Astrocyte of the spinal cord (primary cell): ENCODE results near the gene GPR173.

Source experiments
- DNase-seq: peaks from one replicate; pipeline ENCODE4 v3.0.0; 2011; ENCODE audit warnings: low read depth, low spot score
- H3K4me3 ChIP-seq: 2 replicates; pipeline ENCODE4 v1.5.1; 2011; ENCODE audit warnings: low read depth, mild to moderate bottlenecking, low read length, moderate library complexity
- in situ Hi-C: cut with HindIII; loops from 2 replicates; pipeline ENCODE4 v1.10.0; 2017; ENCODE audit warnings: low sequenced_read_pairs
- TF ChIP-seq, protein P1 (sequence below): IDR thresholded peaks from 2 replicates; pipeline ENCODE4 v1.5.1; 2012; ENCODE audit warnings: low read depth, mild to moderate bottlenecking, low read length, inconsistent platforms

Gene GPR173

DNA sequence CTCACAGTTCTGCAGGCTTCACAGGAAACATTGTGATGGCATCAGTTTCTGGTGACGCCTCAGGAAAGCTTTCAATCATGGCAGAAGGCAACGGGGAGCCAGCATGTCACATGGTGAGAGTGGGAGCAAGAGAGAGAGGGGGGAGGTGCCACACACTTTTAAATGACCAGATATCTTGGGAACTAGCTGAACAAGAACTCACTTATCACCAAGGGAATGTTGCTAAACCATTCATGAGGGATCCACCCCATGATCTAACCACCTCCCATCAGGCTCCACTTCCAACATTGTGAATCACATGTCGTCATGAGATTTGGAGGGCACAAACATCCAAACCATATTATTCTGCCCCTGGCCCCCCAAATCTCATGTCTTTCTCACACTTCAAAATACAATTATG, 43.3 kb upstream of the GPR173 start:
- no peak for DNase-seq
- no peak overlapping the region for H3K4me3 ChIP-seq
- TF ChIP-seq, protein P1, sequence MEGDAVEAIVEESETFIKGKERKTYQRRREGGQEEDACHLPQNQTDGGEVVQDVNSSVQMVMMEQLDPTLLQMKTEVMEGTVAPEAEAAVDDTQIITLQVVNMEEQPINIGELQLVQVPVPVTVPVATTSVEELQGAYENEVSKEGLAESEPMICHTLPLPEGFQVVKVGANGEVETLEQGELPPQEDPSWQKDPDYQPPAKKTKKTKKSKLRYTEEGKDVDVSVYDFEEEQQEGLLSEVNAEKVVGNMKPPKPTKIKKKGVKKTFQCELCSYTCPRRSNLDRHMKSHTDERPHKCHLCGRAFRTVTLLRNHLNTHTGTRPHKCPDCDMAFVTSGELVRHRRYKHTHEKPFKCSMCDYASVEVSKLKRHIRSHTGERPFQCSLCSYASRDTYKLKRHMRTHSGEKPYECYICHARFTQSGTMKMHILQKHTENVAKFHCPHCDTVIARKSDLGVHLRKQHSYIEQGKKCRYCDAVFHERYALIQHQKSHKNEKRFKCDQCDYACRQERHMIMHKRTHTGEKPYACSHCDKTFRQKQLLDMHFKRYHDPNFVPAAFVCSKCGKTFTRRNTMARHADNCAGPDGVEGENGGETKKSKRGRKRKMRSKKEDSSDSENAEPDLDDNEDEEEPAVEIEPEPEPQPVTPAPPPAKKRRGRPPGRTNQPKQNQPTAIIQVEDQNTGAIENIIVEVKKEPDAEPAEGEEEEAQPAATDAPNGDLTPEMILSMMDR = no peak
- in situ Hi-C loops = no loop called here

DNA sequence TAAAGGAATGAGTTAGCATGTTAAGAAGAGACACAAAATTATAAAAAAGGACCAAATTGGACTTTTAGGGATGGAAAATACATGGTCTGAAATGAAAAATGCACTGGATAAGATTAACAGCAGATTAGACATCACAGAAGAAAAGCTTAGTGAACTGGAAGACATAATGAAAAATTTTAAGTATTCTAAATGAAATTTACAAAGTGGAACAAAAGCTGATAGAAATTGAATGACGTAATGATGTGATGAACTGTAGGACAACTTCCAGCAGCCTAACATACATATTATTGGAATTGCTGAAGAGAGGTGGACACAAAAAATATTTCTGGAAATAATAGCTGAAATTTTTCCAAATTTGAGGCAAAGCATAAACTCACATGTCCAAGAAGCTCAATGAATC, 39.6 kb upstream of the GPR173 start:
- in situ Hi-C loops = no loop called here
- TF ChIP-seq, protein P1 = no peak
- no peak overlapping the region for H3K4me3 ChIP-seq
- no peak for DNase-seq

DNA sequence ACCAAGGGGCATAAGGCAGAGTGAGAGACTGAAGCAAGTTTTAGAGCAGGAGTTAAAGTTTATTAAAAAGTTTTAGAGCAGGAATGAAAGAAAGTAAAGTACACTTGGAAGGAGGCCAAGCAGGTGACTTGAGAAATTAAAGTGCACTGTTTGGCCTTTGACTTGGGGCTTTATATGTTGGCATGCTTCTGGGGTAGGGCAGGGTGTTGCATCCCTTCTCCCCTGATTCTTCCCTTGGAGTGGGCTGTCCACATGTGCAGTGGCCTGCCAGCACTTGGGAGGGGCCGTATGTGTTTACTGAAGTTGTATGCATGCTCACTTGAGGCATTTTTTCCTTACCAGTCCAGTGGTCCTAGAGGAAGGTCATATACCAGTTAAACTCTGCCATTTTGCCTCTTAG, 35.3 kb upstream of the GPR173 start:
- in situ Hi-C loops = no loop called here

DNA sequence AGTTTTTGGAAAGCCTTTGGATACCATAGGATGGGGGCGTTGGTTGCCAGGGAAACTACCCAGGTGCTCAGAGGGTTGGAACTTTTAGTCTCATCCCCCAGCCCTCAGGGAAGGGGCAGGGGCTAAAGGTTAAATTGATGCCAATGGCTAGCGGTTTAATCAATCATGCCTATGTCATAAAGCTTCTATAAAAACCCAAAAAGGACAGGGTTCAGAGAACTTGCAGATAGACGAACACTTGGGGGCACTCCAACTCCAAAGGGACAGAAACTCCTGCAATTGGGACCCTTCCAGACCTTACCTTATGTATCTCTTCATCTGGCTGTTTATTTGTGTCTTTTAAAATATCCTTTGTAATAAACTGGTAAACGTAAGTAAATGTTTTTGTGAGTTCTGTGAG, 30.0 kb upstream of the GPR173 start:
- in situ Hi-C loops = no loop called here
- TF ChIP-seq, protein P1 = no peak
- H3K4me3 ChIP-seq = no peak overlapping the region
- no peak for DNase-seq

More for the DNA sequence above, 35.3 kb upstream of the GPR173 start:
- TF ChIP-seq, protein P1 = no peak
- H3K4me3 ChIP-seq = no peak overlapping the region
- no peak for DNase-seq

DNA sequence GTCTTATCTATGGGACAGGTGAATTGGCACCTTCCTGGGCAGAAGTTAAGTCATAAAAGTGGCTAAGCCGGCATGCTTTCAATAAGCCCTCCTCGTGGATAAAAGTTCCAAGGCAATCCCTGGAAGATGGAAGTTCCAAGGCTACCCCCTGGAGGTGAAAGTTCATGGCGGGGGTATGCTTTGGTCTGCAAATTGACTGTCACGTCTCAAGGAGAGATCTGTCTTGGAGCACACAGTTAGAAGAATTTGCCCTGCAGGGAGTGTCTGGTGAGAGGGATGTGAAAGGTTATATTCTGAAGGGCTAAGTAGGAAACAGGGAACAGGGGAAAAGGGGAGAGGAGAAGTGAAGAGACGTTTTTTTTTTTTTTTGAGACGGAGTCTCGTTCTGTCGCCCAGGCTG, 26.2 kb upstream of the GPR173 start:
- no peak overlapping the region for H3K4me3 ChIP-seq
- in situ Hi-C loops = no loop called here
- TF ChIP-seq, protein P1 = no peak
- no peak for DNase-seq

DNA sequence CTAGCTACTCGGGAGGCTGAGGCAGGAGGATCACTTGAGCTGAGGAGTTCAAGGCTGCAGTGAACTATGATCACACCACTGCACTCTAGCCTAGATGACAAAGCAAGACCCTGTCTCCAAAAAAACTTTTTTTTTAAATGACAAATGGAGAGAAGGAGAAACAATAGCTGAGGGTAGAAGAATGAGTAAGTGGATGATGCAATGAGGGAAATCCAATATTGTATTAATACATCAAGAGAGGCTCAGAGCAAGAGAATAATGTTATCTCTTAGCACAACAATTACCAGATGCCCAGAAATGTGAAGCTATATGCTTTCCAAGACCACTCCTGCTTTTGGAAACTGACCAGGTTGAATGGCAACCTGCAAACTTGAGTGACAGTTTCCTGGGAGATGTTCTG, 19.9 kb upstream of the GPR173 start:
- in situ Hi-C loops = no loop called here
- no peak overlapping the region for H3K4me3 ChIP-seq
- TF ChIP-seq, protein P1 = no peak
- DNase-seq = no peak

DNA sequence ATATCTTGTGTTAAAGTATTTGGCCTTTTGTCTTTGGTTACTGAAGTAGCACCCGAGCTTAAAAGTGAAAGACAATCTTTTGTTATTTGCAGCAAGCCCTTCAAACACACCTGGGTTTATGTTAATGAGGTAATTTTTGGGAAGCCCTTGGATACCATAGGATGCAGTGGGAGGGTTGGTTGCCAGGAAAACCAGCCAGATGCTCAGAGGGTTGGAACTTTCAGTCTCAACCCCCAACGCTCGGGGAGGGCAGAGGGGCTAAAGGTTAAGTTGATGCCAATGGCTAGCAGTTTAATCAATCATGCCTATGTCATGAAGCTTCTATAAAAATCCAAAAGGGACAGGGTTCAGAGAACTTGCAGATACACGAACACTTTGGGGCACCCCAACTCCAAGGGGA, 17.2 kb upstream of the GPR173 start:
- no peak overlapping the region for H3K4me3 ChIP-seq
- in situ Hi-C loops = no loop called here
- TF ChIP-seq, protein P1 = no peak
- no peak for DNase-seq
